ENCODE measurements around the gene PACRGL.
"Not testable (repeated sequence)": the region's sequence is repeated elsewhere in the genome, so short reads cannot be mapped to it uniquely, and the experiment has no call there.

PACRGL gene

GRCh38 chr4:20724915-20725314 lies 24.7 kb downstream of the PACRGL start:
- no peak for DNase-seq

GRCh38 chr4:20735931-20736330 lies 35.7 kb downstream of the PACRGL start:
- no peak for DNase-seq

GRCh38 chr4:20746000-20746399 lies 45.7 kb downstream of the PACRGL start:
- DNase-seq: not testable (repeated sequence)

- DNase-seq: no peak
These were observed 52.4 kb downstream of the PACRGL start for GRCh38 chr4:20752641-20753040.

- no peak for DNase-seq
These were observed 53.8 kb downstream of the PACRGL start for GRCh38 chr4:20754036-20754435.

- DNase-seq: no peak
These were observed 59.8 kb downstream of the PACRGL start for GRCh38 chr4:20760053-20760452.

GRCh38 chr4:20761382-20761781 lies 61.1 kb downstream of the PACRGL start:
- no peak for DNase-seq

- DNase-seq: no peak
These were observed 61.6 kb downstream of the PACRGL start for GRCh38 chr4:20761826-20762225.

GRCh38 chr4:20764366-20764992 lies 64.2 kb downstream of the PACRGL start:
- no peak for DNase-seq

GRCh38 chr4:20773144-20773997 lies 73.1 kb downstream of the PACRGL start:
- DNase-seq: peak; percentile 3 to 71

GRCh38 chr4:20778896-20779295 lies 78.6 kb downstream of the PACRGL start:
- DNase-seq: no peak

GRCh38 chr4:20783134-20783533 lies 82.9 kb downstream of the PACRGL start:
- DNase-seq: not testable (repeated sequence)

GRCh38 chr4:20787940-20788665 lies 87.8 kb downstream of the PACRGL start:
- no peak for DNase-seq

All from hippocampal formation (tissue), 2 donors.